NCI-H2227 (cell line): ENCODE measurements around the gene SMIM9.
"Not testable (repeated sequence)": the region's sequence is repeated elsewhere in the genome, so short reads cannot be mapped to it uniquely, and the experiment has no call there.

Experiments
- DNase-seq: peaks from one replicate; lab custom pipeline; 2025; ENCODE audit not compliant: unreplicated experiment; lab: John Stamatoyannopoulos, UW

The SMIM9 gene

DNA sequence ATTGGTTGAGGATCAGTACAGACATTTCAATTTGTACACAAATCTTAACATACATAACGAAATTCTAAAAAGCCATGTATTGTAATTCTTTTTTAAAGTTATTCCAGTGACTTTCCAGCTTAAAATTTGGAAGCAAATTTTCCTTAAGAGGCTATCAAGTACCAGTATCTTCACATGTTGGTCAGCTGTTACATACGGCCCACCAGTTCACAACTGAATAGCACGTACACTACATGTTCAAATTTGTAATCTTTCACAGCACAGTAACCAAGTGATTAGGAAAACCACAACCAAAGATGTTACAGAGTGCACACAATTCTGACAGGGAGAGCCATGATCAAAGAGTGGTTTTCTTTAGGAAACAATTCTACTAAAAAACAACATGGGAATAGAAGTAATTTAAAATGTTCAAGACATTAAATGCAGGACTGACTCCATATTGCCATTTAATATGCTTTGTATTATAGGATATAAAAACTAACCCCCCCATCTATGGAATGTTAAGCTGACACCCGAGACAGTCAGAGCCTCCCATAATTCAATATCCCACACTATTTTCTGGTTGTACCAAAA is 18.1 kb downstream of the SMIM9 start:
- not testable (repeated sequence) for DNase-seq

DNA sequence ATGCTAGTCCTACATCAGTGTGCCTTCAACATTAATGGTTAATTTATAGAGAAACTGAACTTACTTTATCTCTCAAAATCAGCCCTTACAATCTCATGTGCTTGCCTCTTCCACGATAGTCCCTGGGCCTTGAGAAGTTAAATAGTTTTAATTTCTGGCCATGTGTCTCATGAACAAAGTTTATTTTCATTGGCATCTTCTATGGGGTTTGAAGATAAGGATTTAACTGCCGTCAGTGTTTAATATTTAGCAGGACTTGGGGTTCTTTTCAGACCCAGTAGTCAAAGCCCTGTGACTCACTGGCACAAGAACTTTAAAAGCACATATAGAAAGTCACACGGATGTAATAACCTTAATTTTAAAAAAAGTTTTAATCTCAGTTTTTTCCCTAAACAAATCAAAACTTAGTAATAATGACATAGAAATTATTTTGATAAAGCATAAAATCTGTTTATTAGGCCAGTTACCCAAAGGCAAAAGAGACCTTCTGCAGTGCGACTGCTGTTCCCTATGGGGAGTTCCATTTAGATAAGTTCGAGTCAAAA is 19.1 kb downstream of the SMIM9 start:
- no peak for DNase-seq

DNA sequence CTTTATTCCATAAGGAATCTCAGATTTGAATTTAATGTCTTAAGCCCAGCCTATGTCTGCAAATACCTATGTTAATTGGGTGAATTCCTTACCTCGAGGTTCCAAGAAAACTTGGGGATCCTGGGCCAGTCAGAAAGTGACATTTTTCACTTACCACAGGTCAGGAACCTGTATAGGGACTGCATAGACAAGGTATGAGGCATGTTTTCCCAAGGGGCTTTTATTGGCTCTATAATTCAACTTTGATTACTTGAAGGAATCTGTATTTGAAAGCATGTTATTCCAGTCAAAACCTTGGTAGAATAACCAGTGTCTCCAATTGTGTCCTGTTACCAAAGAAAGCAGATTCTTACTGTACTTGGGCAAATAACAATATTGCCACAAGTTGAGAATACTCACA is 20.7 kb downstream of the SMIM9 start:
- no peak for DNase-seq

DNA sequence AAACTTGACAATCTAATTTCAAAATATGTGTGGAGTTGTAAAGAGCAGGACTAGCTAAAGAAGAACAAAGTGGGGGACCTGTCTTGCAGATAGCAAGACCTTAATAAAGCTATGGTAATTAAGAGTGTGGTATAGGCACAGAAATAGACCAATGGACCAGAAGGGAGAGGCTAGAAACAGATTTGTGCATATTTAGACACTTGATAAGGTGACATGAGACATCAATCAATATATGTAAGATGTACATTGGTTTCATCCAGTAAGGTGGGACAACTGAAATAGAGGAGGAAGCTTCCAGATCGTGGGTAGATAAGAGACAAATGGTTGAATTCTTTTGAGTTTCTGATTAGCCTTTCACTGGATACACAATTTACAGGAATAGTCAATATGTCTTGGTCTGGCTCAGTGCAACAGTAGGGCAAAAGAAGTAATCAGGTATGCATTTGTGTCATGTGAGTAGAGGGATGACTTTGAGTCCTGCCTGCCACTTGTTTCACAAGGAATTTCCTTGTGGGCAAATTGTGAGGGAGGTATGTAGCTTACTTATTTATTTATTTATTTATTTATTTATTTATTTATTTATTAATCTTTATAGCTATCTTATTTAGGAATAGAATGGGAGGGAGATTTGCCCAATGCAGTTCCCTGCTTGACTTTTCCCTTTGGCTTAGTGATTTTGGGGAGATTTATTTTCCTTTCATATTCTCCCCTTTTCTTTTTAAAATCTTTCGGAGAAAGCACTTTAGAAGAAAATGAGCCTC is 21.9 kb downstream of the SMIM9 start:
- DNase-seq: no peak

DNA sequence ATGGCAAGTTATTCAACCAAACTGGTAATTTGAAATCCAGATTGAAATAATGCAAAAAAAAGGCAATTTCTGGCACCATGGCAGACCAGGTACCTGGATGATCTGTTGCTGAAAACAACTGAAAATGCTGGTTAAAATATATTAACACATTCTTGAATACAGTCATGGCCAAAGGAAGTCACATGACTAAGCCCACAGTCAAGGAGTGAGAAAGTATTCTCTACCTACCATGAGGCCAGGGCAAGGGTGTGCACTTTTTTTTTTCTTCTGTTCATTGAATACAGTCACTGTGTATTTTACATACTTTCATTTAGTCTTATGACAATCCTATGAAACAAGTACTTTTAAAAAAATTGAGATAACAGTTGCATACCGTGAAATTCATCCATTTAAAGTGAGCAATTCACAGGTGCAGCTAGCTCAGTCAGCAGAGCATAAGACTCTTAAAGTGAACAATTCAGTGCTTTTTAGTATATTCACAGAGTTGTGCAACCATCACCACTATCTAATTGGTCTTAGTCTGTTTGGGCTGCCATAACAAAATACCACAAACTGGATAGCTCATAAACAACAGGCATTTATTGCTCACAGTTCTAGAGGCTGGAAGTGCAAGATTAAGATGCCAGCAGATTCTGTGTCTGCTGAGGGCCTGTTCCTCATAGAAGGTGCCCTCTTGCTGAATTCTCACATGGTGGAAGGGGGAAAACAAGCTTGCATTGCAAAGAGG is 24.4 kb downstream of the SMIM9 start:
- DNase-seq: no peak

DNA sequence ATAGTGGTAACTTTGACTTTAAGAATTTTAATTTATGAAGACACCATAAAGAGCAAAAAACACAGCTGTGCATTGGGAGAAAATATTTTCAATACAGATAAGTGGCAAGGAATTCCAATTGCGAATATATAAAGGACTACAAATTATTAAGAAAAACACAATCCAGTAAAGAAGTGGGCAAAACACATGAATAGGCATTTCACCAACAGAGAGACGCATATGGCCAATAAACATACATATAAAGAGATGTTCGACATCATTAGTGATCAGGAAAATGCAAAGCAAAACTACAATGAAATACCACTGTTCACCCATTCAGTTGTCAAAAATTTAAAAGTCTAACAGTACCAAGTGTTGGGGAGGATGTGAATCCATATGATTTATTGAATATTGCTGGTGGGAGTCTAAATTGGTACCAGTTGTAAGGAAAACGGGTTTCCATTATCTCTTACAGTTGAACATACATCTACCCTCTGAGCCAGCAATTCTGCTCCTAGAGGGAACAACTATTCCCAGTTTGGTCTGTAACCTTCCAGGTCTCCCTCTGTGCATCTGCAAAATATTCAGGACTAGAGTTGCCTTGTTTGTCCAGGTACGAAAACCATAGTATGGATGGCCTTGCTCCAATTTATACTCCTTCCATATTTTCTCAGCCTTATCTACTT is 27.5 kb downstream of the SMIM9 start:
- DNase-seq: no peak

DNA sequence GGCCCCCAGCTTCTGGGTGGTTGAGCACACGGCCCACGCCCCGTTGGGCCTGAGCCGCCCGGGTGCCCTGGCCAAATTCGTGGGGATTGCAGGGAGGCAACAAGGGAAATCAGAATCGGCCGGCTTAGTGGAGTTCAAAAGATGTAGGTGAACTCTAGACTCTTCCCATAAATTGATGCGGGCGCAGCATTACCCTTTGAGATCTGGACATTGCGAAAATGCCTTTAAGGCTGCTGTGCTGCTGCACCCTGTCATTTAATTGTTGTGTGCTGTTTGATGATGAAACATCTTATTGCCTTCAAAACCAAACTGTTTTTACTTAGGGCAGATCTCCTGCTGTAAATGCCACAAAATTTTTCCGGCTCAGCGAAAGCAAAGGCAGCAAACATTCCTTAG is 28.8 kb downstream of the SMIM9 start:
- no peak for DNase-seq

DNA sequence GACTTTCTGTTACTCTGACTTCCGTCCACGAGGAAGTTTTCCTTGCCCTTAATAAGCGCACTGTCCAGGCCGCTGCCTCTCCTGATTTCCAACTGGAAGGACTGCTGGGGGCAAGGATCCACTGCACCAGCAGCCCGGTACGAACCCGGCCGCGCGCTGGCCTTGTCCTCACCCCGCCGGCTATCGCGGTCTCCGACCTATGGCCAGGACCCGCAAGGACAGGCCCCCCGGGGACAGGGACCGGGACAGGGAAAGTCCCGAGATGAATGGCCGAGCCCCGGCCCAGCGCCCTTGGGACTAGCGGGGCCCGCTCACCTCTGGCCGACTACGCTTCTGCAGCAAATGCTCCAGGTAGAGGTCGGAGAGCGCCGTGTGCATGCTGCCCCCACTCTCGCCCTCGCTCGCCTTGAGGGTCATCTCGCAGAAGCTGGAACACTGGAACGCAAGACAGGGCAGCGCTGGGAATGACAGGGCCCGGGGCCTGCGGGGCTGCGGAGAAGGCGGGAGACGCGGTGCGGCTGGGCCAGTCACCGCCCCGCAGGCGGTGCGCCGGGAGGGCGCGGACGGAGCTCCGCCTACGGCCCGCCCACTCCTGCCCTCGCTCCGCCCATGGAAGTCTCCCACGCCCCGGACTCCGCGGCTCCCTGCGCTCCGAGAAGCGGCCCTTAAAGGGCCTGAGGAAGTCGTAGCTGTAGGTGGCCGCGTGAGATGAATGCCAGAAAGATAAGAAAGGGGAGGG is 29.3 kb downstream of the SMIM9 start, which contains the start of gene MPP1:
TSS of gene MPP1 (minus strand) at position 529 of the 739 bp plus-strand sequence. CDS start at position 417, 112 bp downstream.
- DNase-seq: peak; percentile 82

DNA sequence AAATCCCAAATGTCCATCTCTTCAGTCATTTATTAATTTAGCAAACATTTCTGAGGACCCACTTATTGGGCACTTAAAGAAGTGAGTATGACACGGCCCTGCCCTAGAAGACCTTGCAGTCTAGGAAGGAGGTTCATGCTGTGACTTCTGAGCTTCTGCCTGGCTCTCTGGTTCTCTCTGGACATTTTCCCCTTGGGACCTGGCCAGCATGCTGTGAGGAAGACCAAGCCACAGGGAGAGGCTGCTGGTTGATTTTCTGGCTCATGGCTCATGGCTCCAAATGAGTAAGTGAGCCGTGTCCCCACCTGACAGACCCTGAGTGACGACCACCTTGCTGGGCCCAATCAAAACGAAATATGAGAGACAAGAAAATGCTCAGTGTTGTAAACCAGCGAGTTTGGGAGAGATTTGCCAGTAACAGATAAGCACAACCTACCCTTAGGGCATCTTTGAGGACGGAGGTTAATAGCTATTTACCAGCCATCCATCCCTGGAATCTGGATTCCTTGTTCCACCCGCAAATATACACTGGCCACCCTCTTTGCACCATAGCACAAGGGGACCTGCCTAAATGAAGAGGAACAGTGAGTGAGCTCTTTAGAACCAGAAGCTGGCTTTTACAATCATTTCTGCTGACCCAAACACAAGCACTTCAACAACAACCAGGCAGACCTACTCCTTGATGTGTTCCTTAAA is 30.1 kb downstream of the SMIM9 start:
- DNase-seq: no peak

DNA sequence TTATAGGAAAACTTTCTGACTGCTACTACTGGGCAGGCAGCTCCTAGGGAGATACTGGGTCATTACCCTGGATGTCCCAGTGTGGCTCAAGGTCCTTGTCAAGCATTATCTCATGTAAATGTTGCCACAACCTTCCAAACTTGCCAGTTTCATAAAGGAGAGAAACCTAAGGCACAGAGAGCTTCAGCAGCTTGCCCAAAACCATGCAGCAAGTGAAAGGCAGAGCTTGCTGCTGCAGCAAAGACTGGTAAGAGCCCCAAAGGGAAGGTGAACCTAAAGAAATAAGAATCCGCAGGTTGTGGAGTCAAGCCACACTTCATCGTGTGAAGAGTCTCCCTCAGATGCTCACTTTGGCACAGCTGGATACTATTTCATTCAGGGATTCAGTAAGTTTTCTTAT is 31.5 kb downstream of the SMIM9 start:
- DNase-seq: no peak

DNA sequence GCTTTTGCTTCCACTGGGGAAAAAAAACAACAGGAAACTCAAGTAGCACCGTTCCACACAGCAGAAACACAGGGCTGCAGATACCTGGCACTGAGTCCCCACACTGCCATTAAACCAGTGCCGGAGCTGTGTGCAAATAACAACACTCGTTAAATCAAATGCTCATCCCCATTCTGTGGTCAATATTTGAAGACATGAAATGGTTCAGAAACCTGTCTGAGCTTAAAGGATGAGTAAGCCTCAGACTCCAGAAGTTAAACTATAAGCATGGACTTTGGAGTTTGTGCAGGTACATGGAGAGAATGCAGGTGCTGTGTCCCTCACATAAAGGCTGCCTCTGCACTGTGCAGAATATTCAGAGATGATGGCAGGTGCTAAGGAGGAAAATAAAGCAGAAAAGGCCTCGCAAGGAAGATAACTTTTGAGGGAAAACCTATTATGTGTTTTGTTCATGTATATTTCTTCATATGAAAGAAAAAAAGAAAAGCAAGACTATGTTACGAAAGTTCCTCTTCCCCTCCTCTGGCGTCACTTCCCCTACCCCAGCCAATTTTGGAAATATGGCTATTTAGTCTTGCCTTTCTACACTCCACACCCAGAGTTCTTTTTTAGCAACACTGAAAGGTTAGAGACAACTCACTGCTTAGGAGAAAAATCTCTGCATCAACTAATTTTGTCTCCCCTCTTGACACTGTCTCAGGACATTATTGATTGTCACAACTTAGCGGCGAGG is 33.8 kb downstream of the SMIM9 start:
- no peak for DNase-seq

DNA sequence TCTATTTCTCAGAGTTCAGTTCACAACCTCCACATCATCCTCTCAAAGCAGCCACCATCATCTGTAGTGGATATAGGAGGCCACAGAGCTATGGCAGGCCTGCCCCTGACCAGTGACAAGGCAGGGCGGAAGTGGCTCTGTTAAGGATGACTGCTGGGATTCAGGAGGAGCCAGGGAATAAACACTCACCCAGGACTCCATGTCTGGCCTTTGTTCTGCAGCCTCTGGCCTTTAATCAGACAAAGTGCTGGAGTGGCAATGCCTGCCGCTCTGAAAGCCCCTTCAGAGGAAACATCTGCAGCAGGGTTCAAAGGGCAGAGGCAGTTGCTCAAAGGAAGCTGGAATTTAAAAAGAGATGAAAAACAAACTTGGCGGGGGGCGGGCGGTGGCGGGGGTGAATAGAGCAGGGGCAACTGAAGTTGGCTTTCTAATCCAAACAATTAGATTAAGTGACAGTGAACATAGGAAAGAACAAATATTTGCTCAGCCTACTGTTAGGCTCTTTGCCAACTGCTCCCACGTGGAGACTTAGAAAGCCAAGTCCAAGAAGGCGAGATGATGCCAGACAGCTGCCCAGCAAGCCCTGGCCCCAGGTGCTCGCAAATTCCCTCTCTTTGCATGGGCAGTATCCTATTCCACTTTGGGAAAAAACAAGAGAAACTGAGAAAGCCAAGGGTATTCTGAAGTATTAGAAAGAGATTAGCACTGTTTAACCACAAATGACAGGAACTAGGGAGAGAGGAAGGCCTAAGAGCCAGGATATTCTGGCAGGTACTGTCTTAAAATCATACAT is 34.7 kb downstream of the SMIM9 start:
- DNase-seq: peak; percentile 86

DNA sequence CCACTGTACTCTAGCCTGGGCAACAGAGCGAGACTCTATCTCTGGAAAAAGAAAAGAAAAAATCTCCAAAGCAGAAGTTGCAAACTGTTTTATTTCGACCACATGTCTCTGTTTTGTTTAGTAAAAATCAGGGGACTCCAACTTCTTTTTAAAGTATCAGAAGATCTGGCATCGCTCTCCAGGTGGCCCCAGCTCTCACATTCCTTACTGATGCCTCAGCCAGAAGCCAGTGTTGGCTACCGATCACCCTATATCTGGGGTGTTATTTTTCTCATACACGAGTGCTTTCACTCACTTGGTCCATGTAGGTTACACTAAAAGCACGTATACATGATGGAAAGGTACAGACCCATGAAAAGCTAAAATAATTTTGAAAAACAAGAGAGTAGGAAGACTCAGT is 37.5 kb downstream of the SMIM9 start:
- DNase-seq: no peak

DNA sequence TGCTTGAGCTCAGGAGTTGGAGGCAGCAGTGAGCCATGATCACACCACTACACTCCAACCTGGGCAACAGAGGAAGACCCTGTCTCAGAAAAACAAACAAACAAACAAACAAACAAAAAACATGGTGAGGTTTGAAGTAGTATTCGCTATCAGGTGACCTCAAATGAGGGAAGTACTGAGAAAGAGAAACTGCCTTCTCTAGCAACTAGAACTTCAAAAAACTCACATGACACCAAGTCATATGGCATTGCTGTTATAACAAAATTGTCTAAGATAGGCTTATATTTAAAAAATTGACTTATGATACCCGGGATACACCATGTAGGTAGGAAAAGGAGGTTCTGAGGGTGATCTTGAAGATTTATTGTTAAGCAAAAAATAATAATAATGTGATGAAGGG is 39.4 kb downstream of the SMIM9 start:
- no peak for DNase-seq

DNA sequence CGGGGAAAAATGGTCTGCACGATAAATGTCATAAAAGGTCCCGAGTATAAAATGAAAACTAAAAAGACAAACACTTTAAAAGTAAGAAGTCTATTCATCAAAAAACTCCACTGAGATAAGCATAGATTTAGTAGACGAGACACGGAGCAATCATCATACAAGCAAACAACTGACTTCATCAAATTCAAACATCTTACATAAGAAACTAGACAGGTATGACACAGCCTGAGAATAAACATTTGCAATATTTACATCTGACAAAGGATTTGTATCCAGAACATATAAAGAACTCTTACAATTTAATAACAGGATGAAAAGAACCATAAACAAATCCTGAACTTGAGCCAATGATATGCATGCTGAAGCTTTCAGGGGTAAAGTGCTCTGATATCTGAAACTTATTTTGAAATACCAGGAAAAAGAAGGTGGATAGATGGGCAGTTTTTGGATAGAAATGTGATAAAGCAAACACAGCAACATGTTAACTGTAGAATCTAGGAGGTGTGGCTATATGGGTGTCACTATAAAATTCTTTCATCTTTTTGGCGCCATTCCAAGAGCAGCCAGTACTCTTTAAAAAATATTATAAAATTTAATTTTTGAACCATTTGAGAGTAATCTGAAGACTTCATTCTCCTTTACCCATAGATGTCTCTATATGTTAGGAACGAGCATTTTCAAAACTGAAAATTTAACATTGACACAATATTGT is 41.2 kb downstream of the SMIM9 start:
- DNase-seq: no peak

DNA sequence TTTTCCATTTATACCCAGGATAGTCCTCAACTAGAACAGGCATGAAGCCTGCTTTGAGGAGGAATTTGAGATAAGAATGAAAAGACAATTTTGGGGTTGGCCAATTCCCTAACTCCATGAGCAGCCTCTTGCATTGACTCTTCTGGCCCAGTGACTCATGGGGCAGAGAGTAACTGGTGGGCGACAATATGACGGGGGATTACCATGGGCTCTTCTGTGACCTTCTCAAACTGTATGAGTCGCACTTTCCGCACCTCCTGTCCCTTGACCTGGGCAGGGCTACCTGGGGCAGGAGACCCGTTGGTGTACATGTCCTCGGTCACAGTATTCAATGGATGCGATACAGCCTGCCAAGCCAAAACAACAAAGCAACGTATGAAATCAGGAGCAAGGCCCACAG is 42.5 kb downstream of the SMIM9 start:
- no peak for DNase-seq

DNA sequence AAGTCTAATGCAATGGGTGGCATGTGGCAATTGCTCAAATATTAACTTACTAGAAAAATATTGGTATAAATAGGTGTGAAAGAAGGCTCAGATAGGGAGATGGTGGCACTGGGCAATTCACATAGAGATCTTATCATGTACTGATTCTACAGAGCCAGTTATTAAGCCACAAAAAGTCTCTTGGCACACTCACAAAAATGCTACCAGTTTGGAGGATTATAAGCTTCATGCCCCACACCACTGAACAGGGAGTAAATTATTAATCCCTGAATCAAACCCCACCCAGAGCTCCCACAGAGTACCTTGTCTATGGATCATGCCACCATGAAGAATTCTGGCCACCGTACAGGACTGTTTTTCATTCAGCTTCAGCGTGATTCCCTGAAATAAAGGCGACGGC is 43.0 kb downstream of the SMIM9 start:
- DNase-seq: no peak

DNA sequence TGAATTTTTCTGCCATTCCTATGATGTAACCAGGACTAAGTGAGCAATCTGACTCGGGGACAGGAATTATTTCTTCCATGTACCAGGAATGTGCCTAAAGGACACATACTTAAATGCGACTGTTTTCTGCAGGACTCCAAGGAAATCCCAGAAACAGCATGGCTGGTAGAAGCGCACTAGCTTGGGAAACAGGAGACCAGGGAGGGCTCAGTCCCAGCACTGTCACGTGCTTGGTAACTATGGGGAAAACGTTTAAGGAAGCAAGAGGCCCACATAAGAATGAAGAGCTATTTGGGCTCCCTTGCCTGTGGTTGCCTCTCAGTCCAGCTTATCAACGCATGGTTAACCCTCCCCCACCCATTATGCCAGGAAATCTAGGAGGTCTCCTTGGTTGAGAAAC is 48.7 kb downstream of the SMIM9 start:
- DNase-seq: no peak
